Spleen (tissue), 11 donors: ENCODE results near the gene ARMC6. TPM values are rescaled to one million over a fixed set of nuclear protein-coding genes. Genes with fewer than 3 reads are reported as not detected.

ENCODE experiments used
- DNase-seq: peaks from one replicate; pipeline ENCODE4 v3.0.0-alpha.2; 2020
- H3K27ac ChIP-seq, 8 donors: fragments of 200-600 bp; sonication (generic) in 7 of 8; 1 replicate in 4 of 8; 2 replicates in 4 of 8; pipeline versions ENCODE4 v1.5.0 to v1.8.0; 2016 to 2021; ENCODE audit warnings: inconsistent platforms in 4 of 8, mild to moderate bottlenecking in 4 of 8, moderate library complexity in 1 of 8
- H3K27me3 ChIP-seq, 7 donors: fragments of 200-600 bp; sonication (generic) in 6 of 7; replicated peaks in 1 of 7; 1 replicate in 4 of 7; 2 replicates in 3 of 7; pipeline versions ENCODE4 v1.5.0 to v1.8.0; 2016 to 2021; ENCODE audit warnings: inconsistent platforms in 3 of 7, mild to moderate bottlenecking in 1 of 7
- H3K36me3 ChIP-seq, 6 donors: fragments of 200-600 bp; sonication (generic) in 5 of 6; 1 replicate in 4 of 6; 2 replicates in 2 of 6; pipeline versions ENCODE4 v1.5.0 to v1.8.0; 2016 to 2021; ENCODE audit warnings: inconsistent platforms in 2 of 6
- H3K4me1 ChIP-seq, 6 donors: fragments of 200-600 bp; sonication (generic) in 5 of 6; 1 replicate in 3 of 6; 2 replicates in 3 of 6; pipeline versions ENCODE4 v1.5.0 to v1.8.0; 2016 to 2021; ENCODE audit warnings: inconsistent platforms in 3 of 6
- H3K4me3 ChIP-seq, 8 donors: fragments of 200-600 bp; sonication (generic) in 7 of 8; 1 replicate in 4 of 8; 2 replicates in 4 of 8; pipeline versions ENCODE4 v1.5.0 to v1.8.0; 2016 to 2021; ENCODE audit warnings: inconsistent platforms in 4 of 8, mild to moderate bottlenecking in 4 of 8, moderate library complexity in 2 of 8
- H3K9me3 ChIP-seq, 8 donors: fragments of 200-600 bp; sonication (generic) in 7 of 8; 1 replicate in 4 of 8; 2 replicates in 4 of 8; pipeline versions ENCODE4 v1.5.0 to v1.8.0; 2016 to 2021; ENCODE audit warnings: inconsistent platforms in 4 of 8
- POLR2A ChIP-seq, 3 donors: fragments of 450-650 bp; IDR thresholded peaks; one replicate each; pipeline ENCODE4 v1.5.1; 2017; ENCODE audit warnings: antibody characterized with exemption in 3 of 3, mild to moderate bottlenecking in 1 of 3
- POLR2AphosphoS5 ChIP-seq, 3 donors: sonication (generic); formaldehyde crosslinking; IDR thresholded peaks; one replicate each; pipeline ENCODE4 v1.5.1; 2017; ENCODE audit warnings: antibody characterized with exemption in 3 of 3
- WGBS, 5 donors: extraction: QIAGEN DNeasy Blood & Tissue Kit in 3 of 5; methylation state at CpG; one replicate each; pipeline versions ENCODE4 v1.1.5 to v1.1.7; 2013 to 2018; 5-methylcytosine and 5-hydroxymethylcytosine counted together
- intact Hi-C: fragments of 100-400 bp; cut with DNase I; formaldehyde crosslinking; loops from one replicate; pipeline ENCODE4 v1.15.0; 2023; ENCODE audit warnings: low total_unique reads
- polyA plus RNA-seq, 3 donors: library from polyadenylated mRNA; stranded (reverse); fragments of 200-250 nt; gene quantifications; one replicate each; pipeline ENCODE4 v1.2.1, GENCODE V29; 2013
- total RNA-seq, 7 donors: library from RNA; depleted of rRNA in 3 of 7; stranded (reverse); fragments of >200 nt in 3 of 7; fragmentation: NEBNext Ultra II Directional in 4 of 7; extraction: Animal tissue kit (Norgen Biotek cat#: 25700) in 4 of 7; gene quantifications; one replicate each; pipeline versions ENCODE4 v1.1.0 to v1.2.1, GENCODE V29; 2016 to 2021
- TF ChIP-seq, protein P1 (sequence below), 11 experiments: fragments of 200-600 bp in 7 of 11; fragments of 450-650 bp in 4 of 11; sonication (generic) in 4 of 11; IDR thresholded peaks in 8 of 11; conservative IDR thresholded peaks in 3 of 11; 1 replicate in 7 of 11; 2 replicates in 4 of 11; pipeline versions ENCODE4 v1.4.0 to v1.8.0; 2016 to 2021; ENCODE audit warnings: antibody characterized with exemption in 11 of 11, inconsistent platforms in 4 of 11, mild to moderate bottlenecking in 1 of 11
- donor health status: healthy with polysubstance abuse.
- donor health status: DM: no; HTN: no; CAD: no; lungs with moderate emphysema.
- donor health status: DM: no; HTN: no; CAD: no.
- donor health status: Bipolar disorder and iron deficiency.
- donor health status: healthy.
- donor health status: DM: no; HTN: no; CAD: no.
- donor health status: DM: yes; HTN: yes; CAD: no.

ARMC6 gene
- total and polyA plus RNA-seq, 10 donors: 17.2 to 29.0 (median 25.6) TPM

DNA sequence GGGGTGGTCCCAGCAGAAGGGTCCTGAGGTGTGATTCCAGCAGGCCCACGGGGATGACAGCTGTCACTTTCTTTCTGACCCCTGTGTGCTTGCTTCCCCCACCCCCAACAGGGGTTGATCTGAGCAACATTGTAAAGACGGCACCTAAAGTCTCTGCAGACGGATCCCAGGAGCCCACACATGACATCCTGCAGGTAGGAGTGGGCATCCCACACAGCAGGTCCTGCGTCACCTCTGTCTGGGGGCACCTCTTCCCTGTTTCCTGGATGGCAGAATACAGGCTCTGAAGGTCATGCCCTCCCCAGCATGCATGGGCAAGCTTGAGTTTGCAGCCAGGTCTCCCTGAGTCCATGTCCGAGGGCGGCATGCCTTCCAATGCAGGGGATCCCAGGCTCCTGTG lies 10.5 kb downstream of the ARMC6 start:
- Histone ChIP-seq H3K4me1 (peaks cover 0 to 23% (median 15%) of the 10 kb centered on the region in 6 donors), H3K4me3 (no peak overlapping the region), H3K36me3 (peaks cover 0 to 62% (median 34%) of the 10 kb centered on the region in 6 donors), H3K27me3 (no peaks in the 10 kb centered on the region), H3K27ac (no peak overlapping the region), H3K9me3 (no peaks in the 10 kb centered on the region)
- WGBS, 5 donors: 85 to 100% (median 93%) methylated on average over 2 to 6 of the region's 6 CpGs
- intact Hi-C loops: no loop called here
- TF ChIP-seq POLR2A (IDR thresholded peaks at IDR 0.05) (no peak), POLR2AphosphoS5 (IDR thresholded peaks at IDR 0.05) (no peak)
- TF ChIP-seq, protein P1, sequence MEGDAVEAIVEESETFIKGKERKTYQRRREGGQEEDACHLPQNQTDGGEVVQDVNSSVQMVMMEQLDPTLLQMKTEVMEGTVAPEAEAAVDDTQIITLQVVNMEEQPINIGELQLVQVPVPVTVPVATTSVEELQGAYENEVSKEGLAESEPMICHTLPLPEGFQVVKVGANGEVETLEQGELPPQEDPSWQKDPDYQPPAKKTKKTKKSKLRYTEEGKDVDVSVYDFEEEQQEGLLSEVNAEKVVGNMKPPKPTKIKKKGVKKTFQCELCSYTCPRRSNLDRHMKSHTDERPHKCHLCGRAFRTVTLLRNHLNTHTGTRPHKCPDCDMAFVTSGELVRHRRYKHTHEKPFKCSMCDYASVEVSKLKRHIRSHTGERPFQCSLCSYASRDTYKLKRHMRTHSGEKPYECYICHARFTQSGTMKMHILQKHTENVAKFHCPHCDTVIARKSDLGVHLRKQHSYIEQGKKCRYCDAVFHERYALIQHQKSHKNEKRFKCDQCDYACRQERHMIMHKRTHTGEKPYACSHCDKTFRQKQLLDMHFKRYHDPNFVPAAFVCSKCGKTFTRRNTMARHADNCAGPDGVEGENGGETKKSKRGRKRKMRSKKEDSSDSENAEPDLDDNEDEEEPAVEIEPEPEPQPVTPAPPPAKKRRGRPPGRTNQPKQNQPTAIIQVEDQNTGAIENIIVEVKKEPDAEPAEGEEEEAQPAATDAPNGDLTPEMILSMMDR (IDR thresholded peaks at IDR 0.05 in 8 of 11, conservative IDR thresholded peaks at IDR 0.05 in 3 of 11): no peak
- DNase-seq: no peak

DNA sequence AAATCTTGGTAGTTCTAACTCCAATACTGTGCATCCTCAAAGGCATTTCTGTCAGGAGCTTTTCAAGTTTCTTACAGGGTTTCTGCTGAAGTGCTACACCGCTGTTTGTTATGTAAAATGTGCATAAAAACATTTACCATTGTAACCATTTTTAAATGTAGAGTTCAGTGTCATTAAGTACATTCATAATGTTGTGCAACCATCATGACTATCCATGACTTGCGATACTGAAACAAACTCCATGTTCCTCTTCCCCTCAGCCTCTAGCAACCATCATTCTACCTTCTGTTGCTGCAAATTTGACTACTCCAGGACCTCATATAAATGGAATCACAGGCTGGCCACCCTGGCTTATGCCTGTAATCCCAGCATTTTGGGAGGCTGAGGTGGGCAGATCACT lies 16.0 kb downstream of the ARMC6 start:
- H3K4me1 ChIP-seq: no peaks in the 10 kb centered on the region
- H3K27ac ChIP-seq: no peak overlapping the region
- intact Hi-C loops: no loop called here
- TF ChIP-seq POLR2AphosphoS5 (IDR thresholded peaks at IDR 0.05) (no peak), POLR2A (IDR thresholded peaks at IDR 0.05) (no peak)
- TF ChIP-seq, protein P1 (IDR thresholded peaks at IDR 0.05 in 8 of 11, conservative IDR thresholded peaks at IDR 0.05 in 3 of 11): no peak
- WGBS, 5 donors: 80 to 97% (median 83%) methylated on average over 2 of the region's 2 CpGs
- no peaks in the 10 kb centered on the region for H3K27me3 ChIP-seq
- no peak for DNase-seq
- no peaks in the 10 kb centered on the region for H3K9me3 ChIP-seq
- no peak overlapping the region for H3K4me3 ChIP-seq
- peaks cover 0 to 96% (median 56%) of the 10 kb centered on the region in 6 donors for H3K36me3 ChIP-seq

DNA sequence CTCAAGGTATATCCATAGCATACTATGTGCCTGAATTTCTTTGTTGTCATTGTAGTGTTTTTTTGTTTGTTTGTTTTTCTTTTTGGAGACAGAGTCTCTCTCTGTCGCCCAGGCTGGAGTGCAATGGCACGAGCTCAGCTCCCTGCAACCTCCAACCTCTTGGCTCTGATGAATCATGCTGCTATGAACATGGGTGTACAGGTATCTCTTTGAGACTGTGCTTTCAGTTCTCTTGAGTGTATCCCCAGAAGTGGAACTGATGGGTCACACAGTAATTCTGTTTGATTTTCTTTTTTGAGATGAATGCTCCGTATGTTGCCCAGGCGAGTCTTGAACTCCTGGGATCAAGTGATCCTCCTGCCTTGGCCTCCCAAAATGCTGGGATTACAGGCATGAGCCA lies 16.7 kb downstream of the ARMC6 start:
- 91 to 97% (median 96%) methylated on average over 4 of the region's 4 CpGs for WGBS, 5 donors

DNA sequence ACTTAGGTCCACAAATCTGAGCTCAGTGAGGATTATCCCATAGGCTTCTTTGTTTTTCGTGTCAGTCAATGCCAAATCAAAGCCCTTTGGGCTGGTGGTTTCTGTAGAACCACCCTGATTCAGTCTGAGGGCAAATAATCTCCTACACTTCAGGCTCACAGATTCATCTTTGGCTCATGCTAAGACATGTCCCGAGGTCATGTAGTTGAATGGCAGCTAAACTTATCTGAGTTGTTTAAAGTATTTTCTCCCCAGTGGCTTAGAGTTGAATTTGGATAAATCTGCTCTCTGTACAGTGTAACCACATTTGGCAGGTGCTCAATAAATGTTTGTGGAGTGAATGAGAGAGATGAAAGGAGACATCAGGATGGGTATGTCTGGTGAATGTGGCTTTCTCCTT lies 17.3 kb downstream of the ARMC6 start:
- no peaks in the 10 kb centered on the region for H3K27me3 ChIP-seq
- H3K4me1 ChIP-seq: no peaks in the 10 kb centered on the region
- no peak for DNase-seq
- WGBS, 5 donors: 90 to 94% (median 93%) methylated on average over 2 of the region's 2 CpGs
- H3K27ac ChIP-seq: no peak overlapping the region
- H3K36me3 ChIP-seq: peaks cover 0 to 96% (median 61%) of the 10 kb centered on the region in 6 donors
- H3K4me3 ChIP-seq: no peak overlapping the region
- no peak for TF ChIP-seq POLR2AphosphoS5 (IDR thresholded peaks at IDR 0.05)
- TF ChIP-seq, protein P1 (IDR thresholded peaks at IDR 0.05 in 8 of 11, conservative IDR thresholded peaks at IDR 0.05 in 3 of 11): no peak
- no peak for TF ChIP-seq POLR2A (IDR thresholded peaks at IDR 0.05)
- no peaks in the 10 kb centered on the region for H3K9me3 ChIP-seq
- intact Hi-C loops: no loop called here

More for the DNA sequence above, 16.7 kb downstream of the ARMC6 start:
- no peak overlapping the region for H3K4me3 ChIP-seq
- no peaks in the 10 kb centered on the region for H3K27me3 ChIP-seq
- H3K27ac ChIP-seq: no peak overlapping the region
- H3K4me1 ChIP-seq: no peaks in the 10 kb centered on the region
- intact Hi-C loops: no loop called here
- H3K9me3 ChIP-seq: no peaks in the 10 kb centered on the region
- no peak for DNase-seq
- TF ChIP-seq POLR2A (IDR thresholded peaks at IDR 0.05): no peak
- TF ChIP-seq, protein P1 (IDR thresholded peaks at IDR 0.05 in 8 of 11, conservative IDR thresholded peaks at IDR 0.05 in 3 of 11): no peak
- no peak for TF ChIP-seq POLR2AphosphoS5 (IDR thresholded peaks at IDR 0.05)
- peaks cover 0 to 96% (median 56%) of the 10 kb centered on the region in 6 donors for H3K36me3 ChIP-seq
